Panc1 (cell line): ENCODE measurements around the gene C17orf67. TPM values are rescaled to one million over a fixed set of nuclear protein-coding genes. Genes with fewer than 3 reads are reported as not detected.
A peak's percentile ranks its signal among the peaks of the same experiment; 100 is the strongest.

Experiments
- ATAC-seq: fragments of 200-7000 bp; cut with Tn5 transposase; 2 replicates; pipeline ENCODE4 v1.9.1; 2020; ENCODE audit warnings: mild to moderate bottlenecking, moderate library complexity
- BruUV-seq: library from RNA; stranded (reverse); fragments of 400-500 nt; replicated peaks from 2 replicates; lab custom pipeline; 2021; lab: Mats Ljungman, UMichigan
- CTCF ChIA-PET: fragments of 300-600 bp; sonication (Branson Sonifier 250); formaldehyde crosslinking; loops from one replicate; lab custom pipeline; 2022; ENCODE audit warnings: antibody characterized with exemption; lab: Charles Lee
- POLR2A ChIA-PET: fragments of 300-600 bp; sonication (Branson Sonifier 250); formaldehyde crosslinking; loops from one replicate; lab custom pipeline; 2022; ENCODE audit warnings: antibody characterized with exemption; lab: Charles Lee
- DNase-seq: peaks from one replicate; pipeline ENCODE4 v3.0.0-alpha.2; 2010; ENCODE audit warnings: low read depth, low spot score
- H3K27ac ChIP-seq: 2 replicates; pipeline ENCODE4 v1.5.1; 2011; ENCODE audit warnings: mild to moderate bottlenecking, low read length, inconsistent platforms
- H3K27me3 ChIP-seq: fragments of 200-500 bp; sonication (Bioruptor generic); 2 replicates; pipeline ENCODE4 v1.6.0; 2014; ENCODE audit warnings: low read length, inconsistent platforms; ENCODE audit not compliant: control insufficient read depth, insufficient read depth
- H3K36me3 ChIP-seq: fragments of 200-500 bp; sonication (Bioruptor generic); 2 replicates; pipeline ENCODE4 v1.5.1; 2014; ENCODE audit warnings: inconsistent platforms, mild to moderate bottlenecking, low read length, moderate library complexity; ENCODE audit not compliant: control insufficient read depth, insufficient read depth
- H3K4me1 ChIP-seq: 2 replicates; pipeline ENCODE4 v1.5.1; 2011; ENCODE audit warnings: inconsistent platforms, mild to moderate bottlenecking, low read length, moderate library complexity; ENCODE audit not compliant: control insufficient read depth, insufficient read depth
- H3K4me3 ChIP-seq, 2 experiments: 2 replicates each; pipeline ENCODE4 v1.5.1; 2011 to 2012; ENCODE audit warnings: low read depth in 2 of 2, low read length in 2 of 2, mild to moderate bottlenecking in 2 of 2, inconsistent platforms in 1 of 2, moderate library complexity in 1 of 2
- H3K9me3 ChIP-seq: fragments of 200-500 bp; sonication (Bioruptor generic); 2 replicates; pipeline ENCODE4 v1.5.1; 2014; ENCODE audit warnings: low read depth, mild to moderate bottlenecking, inconsistent platforms, low read length, moderate library complexity; ENCODE audit not compliant: control insufficient read depth, insufficient read depth
- POLR2AphosphoS5 ChIP-seq: IDR thresholded peaks from 2 replicates; pipeline ENCODE4 v1.6.1; 2012; ENCODE audit warnings: mild to moderate bottlenecking, low read depth, low read length, moderate library complexity
- REST ChIP-seq, 2 experiments: IDR thresholded peaks; 2 replicates each; pipeline ENCODE4 v1.6.1; 2011 to 2012; ENCODE audit warnings: low read depth in 2 of 2, control low read depth in 1 of 2, low read length in 1 of 2, mild to moderate bottlenecking in 1 of 2, moderate library complexity in 1 of 2; ENCODE audit not compliant: insufficient read depth in 1 of 2
- SIN3A ChIP-seq: IDR thresholded peaks from 2 replicates; pipeline ENCODE4 v1.6.1; 2012; ENCODE audit warnings: low read depth, mild to moderate bottlenecking, low read length, moderate library complexity, borderline replicate concordance; ENCODE audit not compliant: insufficient read depth
- TCF7L2 ChIP-seq: IDR thresholded peaks from 2 replicates; pipeline ENCODE4 v1.6.1; 2011; ENCODE audit warnings: mild to moderate bottlenecking, low read depth, low read length, inconsistent platforms
- in situ Hi-C: cut with HindIII; loops from 2 replicates; pipeline ENCODE4 v1.10.0; 2016; ENCODE audit warnings: low sequenced_read_pairs, low pct_unique_long_range_greater_than_20kb
- intact Hi-C: fragments of 100-400 bp; cut with micrococcal nuclease; formaldehyde crosslinking; loops from one replicate; pipeline ENCODE4 v1.10.0; 2022; ENCODE audit not compliant: unreplicated experiment
- total RNA-seq: library from RNA; stranded (reverse); gene quantifications from one replicate; pipeline ENCODE4 v1.2.1, GENCODE V29; 2021; ENCODE audit not compliant: unreplicated experiment
- TF ChIP-seq, protein P1 (sequence below): fragments of 450-650 bp; IDR thresholded peaks from 2 replicates; pipeline ENCODE4 v1.5.1; 2017; ENCODE audit warnings: mild to moderate bottlenecking

C17orf67 gene
- total RNA-seq, 1 experiment from 2014 or later = 3.4 TPM

- ATAC-seq = no peak
- DNase-seq = no peak
- no peak for TF ChIP-seq SIN3A
- TF ChIP-seq, protein P1, sequence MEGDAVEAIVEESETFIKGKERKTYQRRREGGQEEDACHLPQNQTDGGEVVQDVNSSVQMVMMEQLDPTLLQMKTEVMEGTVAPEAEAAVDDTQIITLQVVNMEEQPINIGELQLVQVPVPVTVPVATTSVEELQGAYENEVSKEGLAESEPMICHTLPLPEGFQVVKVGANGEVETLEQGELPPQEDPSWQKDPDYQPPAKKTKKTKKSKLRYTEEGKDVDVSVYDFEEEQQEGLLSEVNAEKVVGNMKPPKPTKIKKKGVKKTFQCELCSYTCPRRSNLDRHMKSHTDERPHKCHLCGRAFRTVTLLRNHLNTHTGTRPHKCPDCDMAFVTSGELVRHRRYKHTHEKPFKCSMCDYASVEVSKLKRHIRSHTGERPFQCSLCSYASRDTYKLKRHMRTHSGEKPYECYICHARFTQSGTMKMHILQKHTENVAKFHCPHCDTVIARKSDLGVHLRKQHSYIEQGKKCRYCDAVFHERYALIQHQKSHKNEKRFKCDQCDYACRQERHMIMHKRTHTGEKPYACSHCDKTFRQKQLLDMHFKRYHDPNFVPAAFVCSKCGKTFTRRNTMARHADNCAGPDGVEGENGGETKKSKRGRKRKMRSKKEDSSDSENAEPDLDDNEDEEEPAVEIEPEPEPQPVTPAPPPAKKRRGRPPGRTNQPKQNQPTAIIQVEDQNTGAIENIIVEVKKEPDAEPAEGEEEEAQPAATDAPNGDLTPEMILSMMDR = no peak
- no peak for TF ChIP-seq REST (IDR thresholded peaks at IDR 0.05; ENCODE audit: insufficient read depth in 1 of 2, low read depth in 2 of 2, low read length in 1 of 2)
- no peak for TF ChIP-seq TCF7L2
- TF ChIP-seq POLR2AphosphoS5 = no peak
- in situ Hi-C loops (no loop called here), intact Hi-C loops (loop anchor here (5.0 kb wide), 2 partner anchors 65 to 190 kb away; partner anchors contain the start of gene NOG)
- no peak overlapping the region for H3K27ac ChIP-seq
- H3K36me3 ChIP-seq = no peaks in the 10 kb centered on the region
- no peak overlapping the region for H3K4me3 ChIP-seq
- ChIA-PET POLR2A (no interaction called here), CTCF (interaction anchor here (2.3 kb wide), 1 partner anchor 66 kb away, joined by 10 read pairs; no protein-coding TSS in a partner anchor)
- no peaks in the 10 kb centered on the region for H3K27me3 ChIP-seq
- no peaks in the 10 kb centered on the region for H3K9me3 ChIP-seq
- BruUV-seq = no TSS peak
- H3K4me1 ChIP-seq = peaks cover 15% of the 10 kb centered on the region
Measured at GRCh38 chr17:56781906-56782305, 51.8 kb downstream of the C17orf67 start.

- in situ Hi-C loops (no loop called here), intact Hi-C loops (loop anchor here (5.0 to 10.0 kb wide), 3 partner anchors 63 to 188 kb away; partner anchors contain the start of gene NOG)
- DNase-seq (no peak), ATAC-seq (peak; percentile 98)
- H3K36me3 ChIP-seq = no peaks in the 10 kb centered on the region
- TF ChIP-seq, protein P1 = peak; percentile 100
- TF ChIP-seq REST (IDR thresholded peaks at IDR 0.05; ENCODE audit: insufficient read depth in 1 of 2, low read depth in 2 of 2, low read length in 1 of 2) = no peak; a peak in 1 of 4 replicates
- BruUV-seq = no TSS peak
- H3K27me3 ChIP-seq = no peaks in the 10 kb centered on the region
- peaks cover 11% of the 10 kb centered on the region for H3K4me1 ChIP-seq
- H3K9me3 ChIP-seq = no peaks in the 10 kb centered on the region
- peak overlapping the region; percentile 24 to 40 for H3K4me3 ChIP-seq
- CTCF ChIA-PET = interaction anchor here (0.6 to 2.3 kb wide), 8 partner anchors 8 to 660 kb away, joined by 3 to 10 read pairs (median 3); partner anchors contain the start of gene DGKE
- no peak overlapping the region for H3K27ac ChIP-seq
- POLR2A ChIA-PET = no interaction called here
Measured at GRCh38 chr17:56779898-56780777, 53.6 kb downstream of the C17orf67 start.
